ENCODE results near the gene BRICD5.

The BRICD5 gene

DNA sequence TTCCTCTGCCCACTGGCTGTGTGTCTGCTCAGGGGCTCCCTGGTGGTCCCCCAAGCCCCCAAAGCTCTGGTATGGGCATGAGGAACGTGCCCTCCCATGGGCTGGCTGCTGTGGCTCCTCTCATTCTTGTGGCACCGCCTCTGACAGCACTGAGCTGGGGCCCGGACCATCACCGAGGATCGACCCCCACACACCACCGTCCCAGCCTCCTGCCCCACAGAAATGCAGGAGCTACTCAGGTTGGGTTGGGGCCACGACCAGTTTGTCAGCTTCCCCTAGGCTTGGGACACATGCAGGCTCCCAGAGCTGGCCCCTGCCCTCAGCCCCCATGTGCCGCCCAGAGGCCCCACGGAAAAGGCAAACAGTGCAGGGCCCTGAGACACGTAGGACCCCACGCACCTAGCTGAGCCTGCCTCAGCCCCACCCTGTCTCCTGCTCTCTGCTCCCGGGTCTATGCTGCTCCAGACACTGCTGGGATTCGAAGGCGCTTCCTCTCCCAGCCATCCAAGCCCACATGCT, 11.0 kb downstream of the BRICD5 start:
- H3K4me3 ChIP-seq (ENCODE audit: low read depth, low read length): no peak overlapping the region

DNA sequence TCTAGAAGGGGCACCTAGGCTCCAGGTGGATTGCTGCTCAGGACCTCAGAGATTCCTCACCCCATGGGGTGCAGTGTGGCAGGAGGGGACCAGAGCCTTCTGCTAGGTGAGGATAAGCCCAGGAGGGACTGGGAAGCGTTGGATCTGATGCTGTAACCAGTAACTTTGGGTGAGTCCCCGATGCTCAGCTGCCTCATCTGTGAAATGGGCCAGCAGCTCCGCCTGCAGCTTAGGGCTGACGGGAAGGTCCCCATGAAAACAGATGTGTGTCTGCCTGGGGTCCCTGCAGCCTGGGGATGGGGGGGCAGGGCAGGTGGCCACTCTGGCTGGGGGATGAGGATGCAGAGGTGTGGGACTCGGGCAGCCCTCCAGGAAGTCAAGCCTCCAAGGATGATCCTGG, 11.6 kb downstream of the BRICD5 start:
- no peak overlapping the region for H3K4me3 ChIP-seq (ENCODE audit: low read depth, low read length)

DNA sequence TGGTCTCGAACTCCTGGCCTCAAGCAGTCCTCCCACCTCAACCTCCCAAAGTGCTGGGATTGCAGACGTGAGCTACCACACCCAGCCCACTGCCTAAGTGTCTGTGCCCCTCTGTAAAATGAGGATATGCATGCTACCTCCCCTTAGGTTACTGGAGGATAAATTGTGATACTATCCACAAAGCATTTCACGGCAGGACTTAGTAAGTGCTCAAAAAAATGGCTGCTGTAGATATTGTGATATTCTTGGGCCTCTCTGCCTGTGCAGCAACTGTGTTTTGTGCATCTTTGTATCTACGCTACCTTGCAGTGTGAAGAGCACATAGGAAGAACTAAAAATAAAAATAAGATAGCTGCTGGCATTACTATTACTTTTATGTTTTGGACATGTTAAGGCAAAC, 12.4 kb downstream of the BRICD5 start:
- H3K4me3 ChIP-seq (ENCODE audit: low read depth, low read length): no peak overlapping the region

DNA sequence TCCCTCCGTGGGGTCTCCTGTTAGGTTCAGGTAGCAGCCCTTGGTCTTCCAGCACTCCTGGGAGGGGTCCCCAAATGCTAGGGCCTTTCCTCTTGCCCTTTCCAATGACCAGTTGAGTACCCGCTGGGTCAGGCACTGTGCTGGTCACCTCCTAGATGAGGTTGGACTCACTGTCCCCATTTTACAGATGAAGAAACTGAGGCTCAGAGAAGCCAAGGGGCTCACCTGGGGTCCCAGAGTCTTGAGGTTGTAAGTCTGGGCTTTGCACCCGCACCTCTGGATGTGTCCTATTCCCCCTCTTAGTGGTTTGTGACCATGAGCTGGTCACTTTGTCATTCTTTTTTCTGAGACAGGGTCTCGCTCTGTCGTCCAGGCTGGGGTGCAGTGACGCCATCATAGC, 12.9 kb downstream of the BRICD5 start:
- no peak overlapping the region for H3K4me3 ChIP-seq (ENCODE audit: low read depth, low read length)

DNA sequence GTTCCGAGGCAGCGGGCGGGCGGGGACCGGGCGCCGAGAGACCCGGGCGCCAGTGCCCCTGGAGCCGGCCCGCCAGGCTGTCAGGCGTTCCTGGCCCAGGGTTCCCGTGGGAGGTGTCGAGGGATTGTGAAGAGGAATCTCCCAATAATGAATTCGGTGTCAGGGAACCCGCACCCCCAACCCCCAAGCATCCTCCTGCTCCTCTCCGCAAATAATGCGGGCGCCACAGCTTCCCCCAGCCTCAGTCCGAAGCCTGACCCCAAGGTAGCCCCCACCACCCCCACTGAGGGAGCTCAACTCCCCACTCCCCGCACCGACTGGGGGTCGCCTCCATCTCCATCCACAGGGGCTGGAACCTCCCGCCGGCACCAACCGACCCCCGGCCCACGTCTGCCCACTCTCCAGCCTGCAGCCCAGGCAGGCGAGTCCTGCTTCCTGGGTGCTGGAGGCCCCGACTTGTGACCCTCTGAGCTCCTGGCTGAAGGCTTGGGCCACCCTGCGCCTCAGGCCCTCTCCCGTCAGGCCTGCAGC, 13.6 kb downstream of the BRICD5 start:
- peak overlapping the region; percentile 37 for H3K4me3 ChIP-seq (ENCODE audit: low read depth, low read length)

DNA sequence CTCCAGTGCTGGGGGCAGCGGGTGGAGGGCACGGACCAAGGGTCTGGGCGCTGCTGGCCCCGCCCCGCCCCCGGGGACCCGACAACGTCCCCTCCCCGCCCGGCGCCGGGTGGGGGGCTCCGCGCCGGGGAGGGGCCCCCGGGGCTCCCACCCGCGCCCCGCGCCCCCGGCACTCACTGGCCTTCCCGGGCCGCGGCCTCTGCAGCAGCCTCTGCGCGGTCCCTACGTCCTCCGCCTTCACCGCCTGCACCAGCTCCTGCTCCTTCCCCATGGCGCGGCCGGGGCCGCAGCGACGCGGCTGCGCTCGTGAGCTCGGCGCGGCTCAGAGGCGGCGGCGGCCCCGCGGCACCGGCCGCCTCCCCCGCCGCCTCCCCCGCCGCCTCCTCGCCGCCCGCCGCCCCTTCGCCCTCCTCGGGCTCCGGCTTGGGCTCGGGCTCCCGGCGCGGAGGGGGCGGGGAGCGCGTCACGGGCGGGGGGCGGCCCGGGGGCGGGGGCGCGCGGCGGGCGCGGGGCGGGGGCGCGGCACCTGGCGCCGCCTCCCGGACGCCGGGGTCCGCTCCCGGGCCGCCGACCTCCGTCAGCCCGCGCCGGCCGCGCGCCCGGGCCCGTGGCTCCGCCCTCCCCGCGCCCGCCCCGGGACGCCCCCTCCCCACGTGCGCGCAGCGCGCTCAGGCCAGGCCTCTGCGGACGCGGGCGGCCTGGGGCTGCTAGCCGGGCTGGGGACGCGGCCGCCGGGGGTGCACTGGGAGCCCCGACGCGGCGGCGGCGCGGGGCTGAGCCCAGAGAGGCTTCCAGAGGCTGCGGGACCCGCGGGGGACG, 14.3 kb downstream of the BRICD5 start, which contains the start of gene CASKIN1:
TSS of gene CASKIN1 (minus strand) at position 444 of the 819 bp plus-strand sequence. CDS start at position 271, 173 bp downstream.
- H3K4me3 ChIP-seq (ENCODE audit: low read depth, low read length): peak within 1 kb of the TSS; percentile 37

DNA sequence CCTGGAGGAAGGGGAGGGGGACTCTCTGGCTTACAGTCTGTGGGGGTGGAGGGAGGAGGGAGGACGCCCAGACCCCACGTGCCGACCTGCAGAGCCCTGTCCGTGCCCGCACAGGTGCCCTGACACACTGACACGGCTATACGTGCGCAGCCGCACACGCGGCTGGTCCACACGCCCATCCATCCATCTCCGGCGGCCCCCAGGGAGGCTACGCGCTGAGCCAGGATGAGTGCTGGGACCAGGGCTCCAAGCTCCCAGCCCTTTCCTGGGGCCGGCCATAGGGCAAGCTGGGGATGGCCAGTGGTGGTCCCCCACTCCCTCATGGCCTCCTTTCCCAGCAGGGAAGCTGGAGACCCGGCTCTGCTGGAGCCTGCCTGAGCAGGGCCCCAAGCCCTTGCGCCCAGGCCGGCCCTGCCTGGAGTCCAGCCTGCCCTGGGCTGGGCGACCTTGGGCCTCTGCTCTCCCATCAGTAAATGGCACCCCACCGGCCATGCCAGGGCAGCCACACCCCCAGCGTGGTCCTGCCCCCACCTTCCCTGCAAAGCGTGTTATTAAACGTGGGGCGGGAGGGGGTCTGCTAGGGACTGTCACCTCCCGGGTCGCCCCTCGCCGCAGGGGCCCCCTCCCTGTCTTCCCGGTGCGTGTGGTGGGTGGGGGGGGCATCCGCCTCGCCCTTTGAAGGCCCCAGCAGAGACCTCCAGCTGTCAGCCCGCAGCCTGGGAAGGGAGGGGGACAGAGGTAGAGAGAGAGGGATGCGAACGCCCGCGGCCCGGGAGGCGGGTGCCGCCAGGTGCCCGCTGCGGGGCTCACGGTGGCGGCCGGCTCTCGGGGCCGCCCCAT, 15.1 kb downstream of the BRICD5 start:
- H3K4me3 ChIP-seq (ENCODE audit: low read depth, low read length): peak overlapping the region; percentile 30

DNA sequence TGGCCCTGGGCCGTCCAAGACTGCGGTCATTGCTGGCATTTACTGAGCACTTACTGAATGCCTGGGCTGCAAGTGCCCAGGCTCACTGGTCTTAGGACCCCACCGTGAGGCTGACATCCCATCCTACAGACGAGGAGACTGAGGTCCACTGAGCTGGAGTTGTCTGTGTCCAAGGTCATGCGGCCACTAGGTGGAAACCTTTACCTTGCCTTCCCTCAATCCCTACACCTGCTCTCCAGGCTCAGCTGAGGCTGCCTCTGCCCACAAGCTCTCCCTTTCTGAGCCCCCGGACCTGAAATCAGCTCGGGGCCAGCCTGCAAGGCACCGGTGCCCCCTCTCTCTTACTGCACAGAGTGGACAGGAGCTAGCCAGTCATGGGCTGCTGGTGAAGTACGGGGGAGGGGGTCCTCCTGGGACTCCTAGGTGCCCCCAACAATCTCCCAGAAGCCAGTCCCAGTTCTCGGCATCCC, 15.8 kb downstream of the BRICD5 start:
- H3K4me3 ChIP-seq (ENCODE audit: low read depth, low read length): no peak overlapping the region

DNA sequence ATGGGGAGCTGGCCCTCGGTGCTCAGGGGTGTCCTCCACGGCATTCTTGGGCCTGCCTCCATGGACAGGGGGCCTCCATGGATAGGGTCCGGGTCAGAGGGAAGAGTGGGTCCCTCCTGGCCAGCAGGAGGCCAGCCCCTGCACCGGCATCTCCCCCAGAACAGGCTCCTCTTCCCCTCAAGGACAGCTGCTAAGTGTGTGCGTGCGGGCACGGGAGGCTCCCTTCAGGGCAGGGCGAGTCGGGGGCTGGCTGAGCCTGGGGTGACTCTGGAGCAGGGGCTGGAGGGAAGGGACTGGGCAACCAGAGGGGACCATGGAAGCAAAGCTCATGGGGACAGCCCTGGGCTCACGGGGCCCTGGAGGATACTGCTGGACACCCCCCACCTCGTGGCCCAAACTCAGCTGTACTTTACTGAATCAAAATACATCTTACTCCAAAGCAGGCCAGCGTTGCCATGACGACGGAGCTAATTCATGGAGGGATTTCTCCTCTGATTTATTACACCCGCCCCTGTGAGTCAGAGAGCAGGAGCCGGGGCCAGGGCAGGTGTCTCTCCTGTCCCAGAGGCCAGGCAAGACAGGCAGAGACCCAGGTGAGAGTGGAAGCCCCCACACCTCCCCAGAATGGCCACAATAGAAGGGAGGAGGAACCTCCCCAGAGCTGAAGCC, 16.4 kb downstream of the BRICD5 start:
- no peak overlapping the region for H3K4me3 ChIP-seq (ENCODE audit: low read depth, low read length)

DNA sequence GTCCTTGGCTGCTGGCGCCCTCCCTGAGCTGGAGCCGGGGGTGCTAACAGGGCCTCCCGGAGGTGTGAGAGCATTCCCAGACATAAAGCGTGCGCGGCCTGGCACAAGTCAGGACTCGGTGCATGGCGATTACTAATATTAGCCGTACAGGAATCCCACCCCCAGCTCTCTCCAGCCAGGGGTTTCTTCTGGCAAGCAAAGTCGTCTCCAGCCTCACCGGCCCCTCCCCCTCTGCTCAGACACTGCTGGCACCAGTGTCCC, 19.3 kb downstream of the BRICD5 start:
- H3K4me3 ChIP-seq (ENCODE audit: low read depth, low read length): no peak overlapping the region

DNA sequence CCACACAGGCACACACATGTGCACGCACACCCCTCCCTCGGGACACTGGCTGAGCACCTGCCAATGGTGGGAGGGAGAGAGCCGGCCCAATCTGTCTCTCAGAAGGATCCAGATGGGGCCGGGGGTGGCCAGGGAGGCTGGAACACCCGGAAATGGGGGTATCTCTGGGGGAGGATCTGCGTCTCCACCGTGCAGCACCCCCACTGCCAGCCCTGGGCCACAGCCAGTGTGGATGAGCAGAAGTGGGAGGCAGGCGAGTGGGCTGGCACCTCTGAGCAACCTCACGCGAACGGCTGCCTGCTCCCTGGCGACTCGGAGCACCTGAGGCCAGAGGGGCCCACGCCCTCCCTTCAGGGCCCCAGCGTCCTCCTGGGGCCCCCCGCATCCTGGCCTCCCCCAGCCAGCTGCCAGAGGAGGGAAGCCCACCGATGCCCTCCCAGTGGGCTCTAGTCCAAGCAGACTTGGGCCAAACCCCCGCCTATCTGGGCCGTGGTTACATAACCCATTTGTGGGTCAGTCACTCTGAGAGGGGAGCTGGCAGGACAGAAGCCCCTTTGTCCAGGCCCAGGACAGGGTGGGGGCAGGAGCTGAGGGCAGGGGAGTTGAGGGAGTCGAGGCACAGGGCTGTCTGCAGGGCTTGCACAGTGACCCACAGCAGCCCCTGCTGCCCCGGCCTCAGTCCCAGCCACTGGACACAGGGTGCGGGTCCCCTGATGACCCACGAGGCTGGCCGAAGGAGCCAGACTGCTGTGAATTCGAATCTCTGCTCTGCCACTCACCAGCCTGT, 19.8 kb downstream of the BRICD5 start:
- H3K4me3 ChIP-seq (ENCODE audit: low read depth, low read length): no peak overlapping the region

DNA sequence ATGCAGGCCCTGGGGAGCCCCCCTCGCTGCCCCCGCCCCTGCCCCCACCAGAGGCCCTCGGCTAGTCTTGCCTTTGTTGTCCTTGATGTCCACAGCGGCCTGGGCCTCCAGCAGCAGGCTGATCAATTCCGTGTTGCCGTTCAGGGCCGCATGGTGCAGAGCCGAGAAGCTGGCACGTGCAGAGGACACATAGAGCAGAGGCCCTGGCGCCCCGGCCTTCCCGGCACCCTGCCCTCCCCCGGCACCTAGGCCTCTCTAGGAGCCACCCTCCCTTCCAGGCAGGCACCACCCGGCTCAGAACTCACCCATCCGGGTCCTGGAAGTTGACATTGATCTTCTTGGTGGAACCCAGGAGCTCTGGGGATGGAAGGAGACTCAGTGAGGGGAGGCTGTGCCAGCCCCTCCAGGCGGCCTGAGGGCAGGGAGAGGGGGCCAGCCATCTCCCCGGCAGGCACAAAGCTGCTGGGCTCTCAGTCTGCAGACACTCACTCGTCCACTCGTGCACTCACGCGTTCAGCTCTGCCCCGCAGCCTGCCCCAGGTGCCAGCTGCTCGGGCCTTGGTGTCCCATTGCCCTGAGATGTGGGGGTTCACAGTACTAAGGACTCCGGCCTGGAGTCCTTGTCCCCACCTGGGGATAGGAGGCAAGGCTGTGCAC, 20.5 kb downstream of the BRICD5 start:
- no peak overlapping the region for H3K4me3 ChIP-seq (ENCODE audit: low read depth, low read length)

DNA sequence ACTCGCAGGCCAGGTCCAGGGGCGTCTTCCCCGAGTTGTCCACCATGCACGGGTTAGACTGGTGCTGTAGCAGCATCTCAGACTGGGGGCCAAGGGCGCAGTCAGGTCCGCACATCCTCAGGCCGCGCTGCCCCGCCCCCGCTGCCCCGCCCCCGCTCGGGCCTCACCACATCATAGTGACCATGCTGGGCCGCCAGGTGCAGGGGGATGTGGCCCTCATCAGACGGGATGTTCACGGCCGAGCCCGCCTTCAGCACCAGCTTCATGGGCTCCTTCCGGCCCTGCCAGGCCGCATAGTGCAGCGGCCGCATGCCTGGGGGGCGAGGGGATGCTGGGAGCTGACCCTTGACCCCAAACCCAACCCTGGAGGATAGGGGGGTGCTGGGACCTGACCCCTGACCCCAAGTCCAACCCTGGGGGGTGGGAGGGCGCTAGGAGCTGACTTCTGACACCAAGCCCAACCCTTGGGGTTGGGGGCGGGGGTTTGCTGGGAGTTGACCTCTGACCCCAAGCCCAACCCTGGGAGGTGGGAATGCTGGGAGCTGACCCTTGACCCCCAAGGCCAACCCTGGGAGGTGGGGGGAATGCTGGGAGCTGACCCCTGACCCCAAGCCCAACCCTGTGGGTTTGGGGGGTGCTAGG, 21.3 kb downstream of the BRICD5 start:
- no peak overlapping the region for H3K4me3 ChIP-seq (ENCODE audit: low read depth, low read length)

DNA sequence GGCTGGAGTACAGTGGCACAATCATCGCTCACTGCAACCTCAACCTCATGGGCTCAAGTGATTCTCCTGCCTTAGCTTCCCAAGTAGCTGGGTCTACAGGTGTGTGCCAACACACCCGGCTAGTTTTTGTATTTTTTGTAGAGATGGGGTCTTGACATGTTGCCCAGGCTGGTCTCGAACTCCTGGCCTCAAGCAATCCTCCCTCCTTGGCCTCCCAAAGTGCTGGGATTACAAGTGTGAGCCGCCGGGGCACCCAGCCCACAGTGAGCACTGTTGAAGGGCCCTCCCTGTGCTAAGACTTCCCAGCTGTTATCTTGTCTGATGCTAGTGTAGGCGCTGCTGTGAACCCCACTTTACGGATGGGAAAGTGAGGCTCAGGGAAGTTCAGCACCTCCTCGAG, 22.3 kb downstream of the BRICD5 start:
- H3K4me3 ChIP-seq (ENCODE audit: low read depth, low read length): no peak overlapping the region

DNA sequence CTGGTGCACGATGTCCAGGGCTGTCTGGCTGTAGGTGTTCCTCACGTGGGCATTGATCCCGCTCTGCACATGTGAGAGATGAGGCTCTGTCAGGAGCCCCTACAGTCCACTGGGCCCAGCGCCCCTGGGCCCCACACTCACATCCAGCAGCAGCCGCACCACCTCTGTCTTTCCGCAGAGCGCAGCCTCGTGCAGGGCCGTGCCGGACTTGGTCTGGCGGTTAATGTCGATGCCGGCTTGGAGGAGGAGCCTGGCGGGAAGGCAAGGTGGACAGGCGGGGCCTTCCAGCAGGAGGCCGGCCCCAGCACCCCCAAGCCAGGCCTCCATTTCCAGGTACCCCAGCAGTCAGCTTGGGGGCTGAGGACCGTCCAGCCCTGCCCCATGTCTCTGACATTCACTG, 23.5 kb downstream of the BRICD5 start:
- H3K4me3 ChIP-seq (ENCODE audit: low read depth, low read length): no peak overlapping the region

DNA sequence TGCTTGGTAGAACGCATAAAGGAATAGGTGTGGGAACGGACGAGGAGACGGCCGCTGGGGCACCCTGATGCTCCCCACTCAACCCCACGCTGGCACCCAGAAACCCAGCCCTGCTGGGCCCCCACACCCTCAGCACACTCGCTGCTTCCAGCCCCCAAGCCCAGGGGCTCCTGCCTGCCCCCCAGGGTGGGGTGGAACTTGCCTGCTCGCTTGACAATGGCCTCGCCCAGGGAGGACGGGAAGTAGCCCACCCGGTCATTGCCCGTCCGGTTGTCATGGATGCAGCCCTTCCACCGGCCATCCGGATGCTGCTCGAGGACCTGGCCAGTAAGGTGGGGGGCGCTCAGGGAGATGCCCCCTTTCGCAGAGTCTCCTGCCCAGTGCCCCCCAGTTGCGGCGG, 24.2 kb downstream of the BRICD5 start:
- no peak overlapping the region for H3K4me3 ChIP-seq (ENCODE audit: low read depth, low read length)

DNA sequence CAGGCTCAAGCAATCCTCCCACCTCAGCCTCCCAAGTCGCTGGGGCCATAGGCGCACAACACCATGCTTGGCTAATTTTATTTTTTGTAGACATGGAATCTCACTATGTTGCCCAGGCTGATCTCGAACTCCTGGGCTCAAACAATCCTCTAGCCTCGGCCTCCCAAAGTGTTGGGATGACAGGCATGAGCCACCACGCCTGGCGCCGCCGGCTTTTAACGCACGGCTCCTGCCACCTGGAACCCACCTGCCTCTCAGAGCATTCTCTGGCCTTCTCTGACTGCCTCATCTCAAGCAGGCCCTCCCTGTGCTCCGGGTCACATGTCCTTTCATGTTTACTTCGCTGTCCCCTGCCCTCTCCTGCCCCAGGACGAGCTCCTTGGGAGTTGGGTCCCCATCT, 24.6 kb downstream of the BRICD5 start:
- no peak overlapping the region for H3K4me3 ChIP-seq (ENCODE audit: low read depth, low read length)

DNA sequence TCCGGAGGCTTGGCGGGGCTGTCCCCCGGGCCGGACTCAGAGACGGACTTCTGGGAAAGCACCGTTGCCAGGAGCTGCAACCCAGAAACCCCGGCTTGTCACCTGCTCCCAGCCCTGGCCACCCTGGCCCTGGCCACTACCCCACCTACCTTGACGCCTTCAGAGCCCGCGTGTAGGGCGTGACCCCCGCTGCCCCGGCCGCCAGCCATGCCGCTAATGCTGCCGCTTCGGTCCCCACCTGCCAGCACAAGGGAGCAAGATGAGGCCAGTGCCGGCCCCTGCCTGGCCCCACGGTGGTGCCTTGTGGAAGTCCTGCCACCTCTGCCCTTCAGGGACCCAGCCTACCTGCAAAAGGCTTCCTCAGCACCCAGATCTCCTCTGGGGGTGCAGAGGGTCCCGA, 25.7 kb downstream of the BRICD5 start:
- no peak overlapping the region for H3K4me3 ChIP-seq (ENCODE audit: low read depth, low read length)

DNA sequence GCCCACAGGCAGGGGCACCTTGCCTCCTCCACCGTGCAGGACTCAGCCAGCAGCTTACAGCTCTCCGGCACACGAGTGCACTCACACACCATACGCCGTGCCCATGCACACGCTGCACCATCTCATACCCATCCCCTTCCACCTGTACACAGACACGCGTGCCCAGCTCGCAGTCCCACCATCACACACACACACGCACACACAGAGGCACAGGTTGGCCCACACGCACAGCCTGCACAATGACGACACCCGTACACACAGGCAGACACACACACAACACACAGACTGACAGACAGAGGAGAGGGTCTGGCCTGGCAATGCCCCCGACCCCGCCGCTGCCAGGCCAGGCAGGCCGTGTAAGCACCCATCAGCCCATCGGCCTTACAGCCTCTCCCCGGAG, 26.3 kb downstream of the BRICD5 start:
- H3K4me3 ChIP-seq (ENCODE audit: low read depth, low read length): no peak overlapping the region
